SK-N-SH treated with all-trans-retinoic acid at 6 μM for 48 hours (cell line): ENCODE measurements around the gene ZNF567.

Source experiments
- ATAC-seq: fragments of 200-7000 bp; cut with Tn5 transposase; 3 replicates; pipeline ENCODE4 v1.9.1; 2020; ENCODE audit warnings: mild to moderate bottlenecking, moderate library complexity
- ARNTL ChIP-seq: fragments of 450-650 bp; formaldehyde crosslinking; IDR thresholded peaks from 2 replicates; pipeline ENCODE4 v1.5.0; 2020; ENCODE audit warnings: low read depth, mild to moderate bottlenecking, moderate library complexity, borderline replicate concordance
- BACH2 ChIP-seq: fragments of 250-450 bp; sonication (Bioruptor Pico); IDR thresholded peaks from 2 replicates; pipeline ENCODE4 v1.9.0; 2021; ENCODE audit warnings: mild to moderate bottlenecking, borderline replicate concordance
- CREB5 ChIP-seq: fragments of 250-450 bp; sonication (Bioruptor Pico); IDR thresholded peaks from 2 replicates; pipeline ENCODE4 v1.5.1; 2020; ENCODE audit warnings: low read depth, mild to moderate bottlenecking, moderate library complexity
- CSDC2 ChIP-seq: fragments of 250-450 bp; sonication (Bioruptor Pico); IDR thresholded peaks from 2 replicates; pipeline ENCODE4 v1.5.0; 2020; ENCODE audit warnings: mild to moderate bottlenecking, moderate library complexity
- ESRRG ChIP-seq: fragments of 250-450 bp; sonication (Bioruptor Pico); IDR thresholded peaks from 2 replicates; pipeline ENCODE4 v1.6.1; 2021; ENCODE audit warnings: mild to moderate bottlenecking
- GLIS3 ChIP-seq: fragments of 250-450 bp; sonication (Bioruptor Pico); IDR thresholded peaks from 2 replicates; pipeline ENCODE4 v1.5.0; 2020; ENCODE audit warnings: mild to moderate bottlenecking, moderate library complexity
- ISL1 ChIP-seq: fragments of 250-450 bp; sonication (Bioruptor Pico); IDR thresholded peaks from 2 replicates; pipeline ENCODE4 v2.1.2; 2022; ENCODE audit warnings: mild to moderate bottlenecking, moderate library complexity
- OSR1 ChIP-seq: fragments of 250-450 bp; sonication (Bioruptor Pico); IDR thresholded peaks from 2 replicates; pipeline ENCODE4 v1.8.0; 2022; ENCODE audit warnings: moderate library complexity, mild to moderate bottlenecking, inconsistent platforms
- PATZ1 ChIP-seq: fragments of 250-450 bp; sonication (Bioruptor Pico); IDR thresholded peaks from 2 replicates; pipeline ENCODE4 v1.8.0; 2020; ENCODE audit warnings: mild to moderate bottlenecking, moderate library complexity, borderline replicate concordance
- POU6F1 ChIP-seq: fragments of 250-450 bp; sonication (Bioruptor Pico); IDR thresholded peaks from 2 replicates; pipeline ENCODE4 v1.8.0; 2021; ENCODE audit warnings: low read depth, mild to moderate bottlenecking, moderate library complexity, borderline replicate concordance
- PPARA ChIP-seq: fragments of 250-450 bp; sonication (Bioruptor Pico); IDR thresholded peaks from 2 replicates; pipeline ENCODE4 v1.5.0; 2020; ENCODE audit warnings: mild to moderate bottlenecking, borderline replicate concordance
- RARB ChIP-seq: fragments of 250-450 bp; sonication (Bioruptor Pico); IDR thresholded peaks from 2 replicates; pipeline ENCODE4 v1.8.0; 2021; ENCODE audit warnings: mild to moderate bottlenecking, moderate library complexity
- SNAI2 ChIP-seq: fragments of 250-450 bp; sonication (Bioruptor Pico); IDR thresholded peaks from 2 replicates; pipeline ENCODE4 v1.5.0; 2020; ENCODE audit warnings: mild to moderate bottlenecking, moderate library complexity
- TCF4 ChIP-seq: fragments of 250-450 bp; sonication (Bioruptor Pico); IDR thresholded peaks from 2 replicates; pipeline ENCODE4 v1.8.0; 2021; ENCODE audit warnings: mild to moderate bottlenecking, moderate library complexity, borderline replicate concordance
- TOX ChIP-seq: fragments of 250-450 bp; sonication (Bioruptor Pico); IDR thresholded peaks from 2 replicates; pipeline ENCODE4 v1.8.0; 2021; ENCODE audit warnings: mild to moderate bottlenecking, moderate library complexity, borderline replicate concordance
- ZC3H10 ChIP-seq: fragments of 250-450 bp; sonication (Bioruptor Pico); IDR thresholded peaks from 2 replicates; pipeline ENCODE4 v1.5.1; 2021; ENCODE audit warnings: mild to moderate bottlenecking, moderate library complexity
- ZFP3 ChIP-seq: fragments of 250-450 bp; sonication (Bioruptor Pico); IDR thresholded peaks from 2 replicates; pipeline ENCODE4 v1.5.0; 2020; ENCODE audit warnings: mild to moderate bottlenecking, moderate library complexity
- ZFP30 ChIP-seq: fragments of 450-650 bp; formaldehyde crosslinking; IDR thresholded peaks from 2 replicates; pipeline ENCODE4 v1.5.0; 2022; ENCODE audit warnings: mild to moderate bottlenecking, moderate library complexity
- ZNF565 ChIP-seq: fragments of 450-650 bp; formaldehyde crosslinking; conservative IDR thresholded peaks from 2 replicates; pipeline ENCODE4 v1.5.0; 2020; ENCODE audit warnings: low read depth, mild to moderate bottlenecking, moderate library complexity
- ZNF70 ChIP-seq: fragments of 450-650 bp; formaldehyde crosslinking; IDR thresholded peaks from 2 replicates; pipeline ENCODE4 v1.5.0; 2020; ENCODE audit warnings: mild to moderate bottlenecking, moderate library complexity
- ZNF8 ChIP-seq: fragments of 450-650 bp; formaldehyde crosslinking; IDR thresholded peaks from 2 replicates; pipeline ENCODE4 v1.5.0; 2020; ENCODE audit warnings: mild to moderate bottlenecking, moderate library complexity
- TF ChIP-seq, protein P1 (sequence below): fragments of 250-450 bp; sonication (Bioruptor Pico); IDR thresholded peaks from 2 replicates; pipeline ENCODE4 v1.5.0; 2020; ENCODE audit warnings: mild to moderate bottlenecking, moderate library complexity

ZNF567 gene

DNA sequence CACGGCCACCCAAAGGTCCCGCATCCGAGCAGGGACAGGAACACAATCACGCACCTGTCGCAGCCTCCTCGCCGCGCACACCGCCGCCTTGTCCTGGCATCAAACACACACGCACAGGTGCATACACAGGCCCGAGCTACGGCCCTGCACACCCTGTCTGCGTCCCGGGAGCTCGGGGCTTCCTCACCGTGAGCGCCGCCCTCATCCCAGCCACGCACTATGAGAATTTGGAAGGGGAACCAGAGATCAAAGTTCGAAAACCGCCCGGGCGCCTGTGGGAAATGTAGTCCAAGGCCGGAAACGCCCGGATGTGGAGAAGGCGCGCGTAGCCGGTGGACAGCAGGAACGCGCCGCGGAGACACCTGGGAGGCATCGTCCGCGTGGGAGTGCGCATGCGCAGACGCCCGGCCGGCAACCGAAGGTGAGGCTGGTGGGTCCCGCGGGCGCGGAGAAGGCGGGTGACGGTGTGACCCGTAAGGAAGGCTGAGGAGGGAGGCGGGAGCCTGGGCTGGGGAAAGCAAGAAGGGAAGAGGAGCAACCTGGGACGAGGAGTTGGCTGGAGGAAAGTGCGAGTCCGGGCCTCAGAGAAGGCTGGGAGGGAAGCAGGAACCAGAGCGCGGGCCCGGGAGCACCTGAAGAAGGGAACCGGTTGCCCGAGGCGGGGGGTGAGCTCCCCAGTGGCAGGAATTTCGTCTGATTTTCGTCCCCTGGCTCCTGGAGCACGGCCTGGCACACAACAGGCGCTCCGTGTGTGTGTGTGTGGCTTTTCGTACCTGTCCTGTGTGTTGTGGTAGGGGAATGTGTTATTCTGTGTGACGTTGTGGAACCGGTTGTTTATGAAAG lies at the start of gene ZNF567:
Gene ZNF567, plus strand, starts transcription at position 399 of the 843 bp plus-strand sequence. CDS start 7,256 bp downstream, outside the sequence.
- peak; percentile 97 for ATAC-seq
- TF ChIP-seq OSR1 (CRISPR knock-in tag) (no peak), PATZ1 (CRISPR knock-in tag) (no peak), ZFP30 (CRISPR knock-in tag) (no peak), ESRRG (CRISPR knock-in tag) (no peak), CSDC2 (CRISPR knock-in tag) (no peak), TOX (CRISPR knock-in tag) (no peak), ARNTL (CRISPR knock-in tag) (no peak), ZNF70 (CRISPR knock-in tag) (no peak), ZC3H10 (CRISPR knock-in tag) (no peak), ZNF8 (CRISPR knock-in tag) (no peak), TCF4 (CRISPR knock-in tag) (no peak), GLIS3 (CRISPR knock-in tag) (no peak), ZNF565 (no peak)
- TF ChIP-seq, protein P1, sequence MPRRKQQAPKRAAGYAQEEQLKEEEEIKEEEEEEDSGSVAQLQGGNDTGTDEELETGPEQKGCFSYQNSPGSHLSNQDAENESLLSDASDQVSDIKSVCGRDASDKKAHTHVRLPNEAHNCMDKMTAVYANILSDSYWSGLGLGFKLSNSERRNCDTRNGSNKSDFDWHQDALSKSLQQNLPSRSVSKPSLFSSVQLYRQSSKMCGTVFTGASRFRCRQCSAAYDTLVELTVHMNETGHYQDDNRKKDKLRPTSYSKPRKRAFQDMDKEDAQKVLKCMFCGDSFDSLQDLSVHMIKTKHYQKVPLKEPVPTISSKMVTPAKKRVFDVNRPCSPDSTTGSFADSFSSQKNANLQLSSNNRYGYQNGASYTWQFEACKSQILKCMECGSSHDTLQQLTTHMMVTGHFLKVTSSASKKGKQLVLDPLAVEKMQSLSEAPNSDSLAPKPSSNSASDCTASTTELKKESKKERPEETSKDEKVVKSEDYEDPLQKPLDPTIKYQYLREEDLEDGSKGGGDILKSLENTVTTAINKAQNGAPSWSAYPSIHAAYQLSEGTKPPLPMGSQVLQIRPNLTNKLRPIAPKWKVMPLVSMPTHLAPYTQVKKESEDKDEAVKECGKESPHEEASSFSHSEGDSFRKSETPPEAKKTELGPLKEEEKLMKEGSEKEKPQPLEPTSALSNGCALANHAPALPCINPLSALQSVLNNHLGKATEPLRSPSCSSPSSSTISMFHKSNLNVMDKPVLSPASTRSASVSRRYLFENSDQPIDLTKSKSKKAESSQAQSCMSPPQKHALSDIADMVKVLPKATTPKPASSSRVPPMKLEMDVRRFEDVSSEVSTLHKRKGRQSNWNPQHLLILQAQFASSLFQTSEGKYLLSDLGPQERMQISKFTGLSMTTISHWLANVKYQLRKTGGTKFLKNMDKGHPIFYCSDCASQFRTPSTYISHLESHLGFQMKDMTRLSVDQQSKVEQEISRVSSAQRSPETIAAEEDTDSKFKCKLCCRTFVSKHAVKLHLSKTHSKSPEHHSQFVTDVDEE (CRISPR knock-in tag), result no peak

DNA sequence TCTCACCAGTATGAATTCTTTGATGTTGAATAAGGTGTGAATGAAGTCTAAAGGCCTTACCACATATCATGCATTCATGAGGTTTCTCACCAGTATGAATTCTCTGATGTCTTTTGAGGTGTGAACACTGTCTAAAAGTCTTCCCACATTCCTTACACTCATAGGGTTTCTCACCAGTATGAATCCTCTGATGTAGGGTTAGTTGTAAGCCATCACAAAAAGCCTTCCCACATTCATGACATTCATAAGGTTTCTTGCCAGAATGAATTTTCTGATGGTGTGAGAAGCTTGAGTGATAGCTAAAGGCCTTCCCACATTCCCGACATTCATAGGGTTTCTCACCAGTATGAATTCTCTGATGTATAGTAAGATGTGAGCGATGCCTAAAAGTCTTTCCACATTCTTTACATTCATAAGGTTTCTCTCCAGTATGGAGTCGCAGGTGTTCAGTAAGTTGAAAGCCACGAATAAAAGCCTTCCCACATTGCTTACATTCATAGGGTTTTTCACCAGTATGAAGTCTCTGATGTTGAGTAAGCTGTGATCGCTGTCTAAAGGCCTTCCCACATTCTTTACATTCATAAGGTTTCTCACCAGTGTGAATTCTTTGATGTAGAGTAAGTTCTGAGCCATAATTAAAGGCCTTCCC lies 48.4 kb upstream of the ZNF567 start:
- no peak for ATAC-seq
- TF ChIP-seq OSR1 (CRISPR knock-in tag) (no peak), PATZ1 (CRISPR knock-in tag) (no peak), RARB (CRISPR knock-in tag) (no peak), ISL1 (no peak)

DNA sequence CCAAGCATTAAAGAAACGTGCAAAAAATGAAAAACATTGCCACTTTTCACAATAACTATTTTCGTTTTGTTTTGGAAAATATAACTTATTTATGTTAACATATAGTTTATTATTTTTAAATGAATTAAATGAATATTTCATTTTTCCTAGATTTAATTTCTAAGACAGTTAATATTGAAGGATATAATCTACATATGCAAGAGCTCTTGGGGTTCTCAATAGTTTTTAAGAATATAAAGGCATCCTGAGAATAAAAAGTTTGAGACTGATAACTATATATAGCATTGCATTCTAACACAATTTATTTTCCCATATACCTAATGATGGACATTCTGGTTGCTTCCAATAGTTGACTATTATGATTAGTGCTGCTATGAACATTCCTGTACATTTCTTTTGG lies 40.7 kb upstream of the ZNF567 start:
- no peak for ATAC-seq
- no peak for TF ChIP-seq TOX (CRISPR knock-in tag)
- TF ChIP-seq SNAI2 (CRISPR knock-in tag), result no peak
- no peak for TF ChIP-seq RARB (CRISPR knock-in tag)

DNA sequence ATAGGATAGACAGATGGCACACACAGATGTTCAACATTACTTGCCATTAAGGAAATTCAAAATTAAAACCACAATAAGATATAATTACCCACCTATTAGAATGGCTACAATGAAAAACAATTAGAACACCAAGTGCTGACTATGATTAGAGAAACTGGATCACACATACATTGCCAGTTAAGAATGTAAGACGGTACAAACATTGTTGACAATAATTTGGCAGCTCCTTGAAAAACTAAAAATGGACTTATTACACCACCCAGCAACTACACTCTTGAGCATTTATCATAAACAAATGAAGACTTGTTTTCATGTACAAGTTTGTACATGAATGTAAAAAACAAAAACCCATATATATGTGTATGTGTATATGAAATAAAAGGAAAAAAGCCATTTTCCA lies 34.5 kb upstream of the ZNF567 start:
- ATAC-seq, result no peak
- TF ChIP-seq ZFP3 (no peak), TCF4 (CRISPR knock-in tag) (no peak), POU6F1 (CRISPR knock-in tag) (no peak), BACH2 (CRISPR knock-in tag) (no peak), PPARA (CRISPR knock-in tag) (no peak), SNAI2 (CRISPR knock-in tag) (no peak), PATZ1 (CRISPR knock-in tag) (no peak), ARNTL (CRISPR knock-in tag) (no peak), ZC3H10 (CRISPR knock-in tag) (no peak), ISL1 (no peak), TOX (CRISPR knock-in tag) (no peak), OSR1 (CRISPR knock-in tag) (no peak), RARB (CRISPR knock-in tag) (no peak), ZNF565 (no peak), ESRRG (CRISPR knock-in tag) (no peak), ZNF70 (CRISPR knock-in tag) (no peak), ZFP30 (CRISPR knock-in tag) (no peak), CREB5 (CRISPR knock-in tag) (no peak), CSDC2 (CRISPR knock-in tag) (no peak)
